Stimulated activated naive CD4-positive, alpha-beta T cell treated with Interleukin-2 at 50 U/mL for 16 hours (primary cell): ENCODE measurements around the gene F12.

Experiments
- DNase-seq: peaks from one replicate; lab custom pipeline; 2025; lab: John Stamatoyannopoulos, UW

The F12 gene

DNA sequence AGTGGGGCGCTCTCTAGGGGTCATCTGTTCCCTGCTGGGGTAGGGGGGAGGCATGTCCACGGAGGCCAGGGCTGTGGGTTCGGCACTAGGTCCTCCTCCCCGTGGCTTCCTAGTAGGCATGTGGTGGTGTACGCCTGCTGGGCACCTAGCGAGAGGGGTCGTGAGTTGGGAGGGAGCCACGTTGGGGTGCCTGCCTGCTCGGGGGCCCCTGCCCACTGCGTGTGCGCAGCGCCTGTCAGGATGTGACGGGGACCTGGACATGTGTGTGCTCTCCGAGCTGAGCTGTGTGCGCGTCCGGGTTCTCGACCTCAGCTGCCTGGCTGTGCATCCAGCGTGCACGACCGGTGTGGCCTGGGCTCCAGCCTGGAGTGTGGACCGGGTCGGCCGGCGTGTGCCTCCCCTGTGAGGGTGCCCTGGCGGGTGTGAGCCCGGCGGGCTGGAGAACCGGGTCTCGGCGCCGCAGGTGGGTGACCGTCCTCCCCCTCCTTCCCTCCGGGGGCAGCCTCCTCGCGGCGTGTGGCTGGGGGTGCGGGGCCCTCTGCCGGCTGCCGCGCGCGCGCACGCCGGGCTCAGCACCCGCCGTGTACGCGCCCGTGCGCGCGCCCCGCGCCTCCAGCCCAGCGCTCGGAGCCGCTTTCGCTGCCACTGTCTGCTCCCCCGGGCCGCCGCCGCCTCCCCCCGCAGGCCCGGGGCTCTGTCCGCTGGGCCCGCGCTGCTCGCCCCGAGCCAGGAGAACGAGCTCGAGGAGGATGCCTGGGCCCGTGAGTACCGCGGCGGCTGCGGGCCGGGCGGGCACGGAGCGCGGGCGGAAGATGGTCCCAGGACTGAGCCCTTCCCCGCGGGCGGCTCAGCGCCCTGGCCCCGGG is 37.1 kb upstream of the F12 start, which contains the start of gene PRR7:
TSS of gene PRR7 (plus strand) at position 615 of the 866 bp plus-strand sequence. CDS start 8,254 bp downstream, outside the sequence.
- DNase-seq = peak; percentile 69

- DNase-seq = no peak
Measured at GRCh38 chr5:177445917-177446199, 36.5 kb upstream of the F12 start.

GRCh38 chr5:177445052-177445916 is 35.9 kb upstream of the F12 start:
- no peak for DNase-seq

DNA sequence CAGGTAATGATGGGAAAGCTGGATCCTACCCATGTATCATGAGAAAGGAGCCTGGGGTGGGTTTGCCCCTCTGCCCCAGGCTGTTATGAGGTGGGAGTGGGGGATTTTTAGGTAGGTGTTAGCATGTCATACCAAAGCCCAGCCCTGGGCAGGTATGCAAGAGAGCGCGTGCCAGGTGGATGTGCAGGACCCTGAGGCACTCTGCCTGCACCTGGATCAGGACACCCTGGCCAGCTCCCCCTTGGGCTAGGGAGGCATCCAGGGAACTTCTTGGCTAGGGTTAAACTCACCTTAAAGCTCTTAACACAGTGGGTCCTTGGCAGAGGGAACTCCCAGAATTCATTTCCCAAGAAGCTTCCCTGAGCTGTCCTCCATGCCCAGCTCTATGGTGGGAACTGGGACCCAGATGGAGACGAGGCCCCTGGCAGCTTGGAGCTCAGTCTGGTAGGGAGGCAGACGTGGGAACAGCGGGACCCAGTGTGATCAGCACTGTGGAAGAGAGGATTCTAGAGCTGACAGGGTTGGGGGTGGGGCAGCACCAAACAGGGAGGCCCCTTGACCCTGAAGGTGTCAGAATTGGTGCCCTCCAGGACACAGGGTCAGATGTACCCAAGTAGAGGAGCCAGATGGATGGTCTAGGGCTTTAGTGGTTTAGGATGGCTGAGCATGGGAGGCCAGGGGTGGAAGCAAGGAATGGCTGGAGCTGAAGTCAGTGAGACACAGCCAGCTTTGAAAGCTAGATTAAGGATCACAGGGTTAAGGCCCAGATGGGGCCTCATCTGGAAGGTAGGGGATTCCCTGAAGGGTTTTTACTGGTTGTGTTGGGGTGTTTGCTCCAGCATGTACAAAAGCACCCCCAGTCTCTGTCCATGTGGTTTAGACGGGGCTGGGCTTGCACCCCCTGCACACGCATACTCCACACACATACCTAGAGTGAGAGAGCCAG is 35.0 kb upstream of the F12 start:
- no peak for DNase-seq

DNA sequence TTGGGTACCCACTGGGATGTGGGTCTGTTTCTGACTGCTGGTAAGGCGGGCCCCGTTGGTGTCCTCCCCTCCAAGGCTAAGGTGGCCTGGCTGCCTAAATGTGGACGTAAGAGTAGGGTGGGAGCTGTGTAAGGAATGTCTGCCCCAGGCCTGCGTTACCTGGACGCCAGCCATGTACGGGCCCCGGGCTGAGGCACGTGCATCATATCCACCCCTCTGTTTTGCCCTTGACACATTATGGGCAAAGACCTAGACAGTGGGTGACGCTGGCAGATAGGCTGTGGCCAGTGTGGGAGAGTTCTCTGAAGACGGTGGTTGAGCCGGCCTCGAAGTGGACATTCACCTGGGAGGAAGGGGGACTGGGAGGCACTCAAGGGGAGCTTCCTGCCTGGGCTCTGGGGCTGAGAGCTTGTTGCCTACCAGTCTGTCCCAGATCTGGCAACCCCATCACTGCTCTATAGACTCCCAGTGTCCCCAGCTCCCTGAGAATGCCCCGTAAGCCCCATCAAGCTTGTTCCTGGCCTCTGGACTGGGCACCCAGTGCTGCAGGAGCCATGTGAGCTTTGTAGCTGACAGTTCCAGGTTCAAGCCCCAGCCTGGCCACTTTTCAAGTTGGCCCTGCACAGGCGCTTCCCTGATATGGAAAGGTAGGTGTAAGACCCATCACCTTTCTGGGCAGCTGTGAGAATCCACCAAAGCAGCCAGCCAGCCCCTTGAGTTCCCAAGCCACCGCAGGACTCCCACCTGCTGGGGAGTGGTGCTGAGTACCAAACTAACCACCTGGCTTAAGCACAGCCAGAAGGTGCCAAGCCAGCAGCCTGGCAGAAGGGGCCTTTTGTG is 34.0 kb upstream of the F12 start:
- DNase-seq = no peak

- DNase-seq = no peak
Measured at GRCh38 chr5:177442066-177442826, 32.9 kb upstream of the F12 start.

- DNase-seq = no peak
Measured at GRCh38 chr5:177440990-177441780, 31.8 kb upstream of the F12 start.

- peak; percentile 66 for DNase-seq
Measured at GRCh38 chr5:177440211-177440989, 31.0 kb upstream of the F12 start.

DNA sequence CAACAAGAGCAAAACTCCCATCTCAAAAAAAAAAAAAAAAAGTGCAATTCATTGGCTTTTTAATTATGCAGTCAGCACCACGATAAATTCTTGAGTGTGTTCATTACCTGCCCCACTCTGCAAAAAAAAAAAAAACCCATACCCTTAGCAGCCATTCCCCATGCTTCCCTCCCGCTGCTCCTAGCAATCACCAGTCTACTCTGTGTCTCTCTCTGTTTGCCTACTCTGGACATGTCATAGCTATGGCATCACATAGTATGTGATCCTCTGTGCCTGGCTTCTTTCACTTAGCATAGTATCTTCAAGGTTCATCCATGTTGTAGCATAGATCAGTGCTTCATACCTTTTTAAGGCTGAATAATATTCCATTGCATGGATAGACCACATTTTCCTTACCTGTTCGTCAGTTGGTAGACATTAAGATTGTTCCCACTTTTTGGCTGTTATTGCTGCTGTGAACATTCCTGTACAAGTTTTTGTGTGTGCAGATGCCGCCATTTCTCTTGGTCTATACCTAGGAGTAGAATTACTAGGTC is 30.2 kb upstream of the F12 start:
- DNase-seq = no peak

- DNase-seq = no peak
Measured at GRCh38 chr5:177438468-177438867, 29.1 kb upstream of the F12 start.

DNA sequence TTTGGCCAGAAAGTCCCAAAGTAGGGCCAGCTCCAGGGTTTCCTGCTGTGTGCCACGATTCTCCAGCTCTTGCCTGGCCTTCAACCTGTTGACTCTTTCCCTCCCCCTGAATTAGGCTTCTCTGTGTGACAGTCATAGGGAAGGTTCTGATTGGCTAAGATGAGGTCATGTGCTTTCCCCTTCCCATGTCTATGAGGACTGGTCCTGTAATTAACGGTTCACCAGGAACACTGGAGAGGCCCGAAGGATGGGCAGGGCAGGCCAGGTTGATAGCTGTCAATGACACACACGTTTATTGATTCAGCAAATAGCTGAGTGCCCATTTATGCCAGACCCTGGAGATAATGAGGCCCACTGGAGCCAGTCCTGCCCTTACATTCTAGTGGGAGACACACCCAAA is 28.3 kb upstream of the F12 start:
- no peak for DNase-seq

GRCh38 chr5:177435847-177436536 is 26.6 kb upstream of the F12 start:
- no peak for DNase-seq

- no peak for DNase-seq
Measured at GRCh38 chr5:177434942-177435738, 25.8 kb upstream of the F12 start.

DNA sequence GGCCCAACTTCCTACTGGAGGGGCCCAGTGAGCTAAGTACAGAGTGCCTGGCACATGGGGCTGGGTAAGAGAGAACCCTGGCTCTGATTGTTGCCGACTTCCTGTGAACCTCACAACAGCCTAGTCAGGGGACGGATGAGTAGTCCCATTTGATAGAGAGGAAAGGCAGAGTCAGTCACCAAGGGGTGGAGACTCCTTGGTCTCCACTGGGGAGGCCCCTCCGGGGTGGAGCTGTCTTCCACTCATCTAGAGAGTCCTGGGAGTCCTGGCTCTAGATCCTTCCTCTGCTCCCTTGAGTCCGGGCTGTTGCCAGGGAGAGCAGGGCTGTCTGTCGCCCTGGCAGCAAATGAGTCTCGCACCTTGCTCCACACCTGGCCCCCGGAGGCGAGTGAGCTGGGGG is 25.1 kb upstream of the F12 start:
- DNase-seq = peak; percentile 54

DNA sequence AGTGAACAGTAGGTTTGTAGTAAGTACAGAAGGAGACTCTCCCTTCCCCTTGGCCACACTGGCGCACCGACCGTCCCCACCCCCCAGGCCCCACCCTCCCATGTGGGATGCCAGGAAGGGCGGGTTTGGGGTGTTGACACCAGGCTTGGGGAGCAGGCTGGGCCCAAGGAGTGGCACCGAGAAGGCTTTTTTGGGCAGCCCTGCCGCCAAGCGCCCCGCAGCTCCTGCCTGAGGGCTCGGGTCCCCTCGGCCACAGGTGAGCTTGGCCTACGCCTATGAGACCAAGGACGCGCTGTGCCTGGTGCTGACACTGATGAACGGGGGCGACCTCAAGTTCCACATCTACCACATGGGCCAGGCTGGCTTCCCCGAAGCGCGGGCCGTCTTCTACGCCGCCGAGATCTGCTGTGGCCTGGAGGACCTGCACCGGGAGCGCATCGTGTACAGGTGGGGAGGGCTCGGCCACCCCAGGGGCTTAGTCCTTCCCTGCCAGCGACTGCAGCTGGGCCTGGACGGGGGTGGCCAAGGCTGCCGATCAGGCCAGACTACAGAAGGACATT is 24.4 kb upstream of the F12 start:
- DNase-seq = no peak

DNA sequence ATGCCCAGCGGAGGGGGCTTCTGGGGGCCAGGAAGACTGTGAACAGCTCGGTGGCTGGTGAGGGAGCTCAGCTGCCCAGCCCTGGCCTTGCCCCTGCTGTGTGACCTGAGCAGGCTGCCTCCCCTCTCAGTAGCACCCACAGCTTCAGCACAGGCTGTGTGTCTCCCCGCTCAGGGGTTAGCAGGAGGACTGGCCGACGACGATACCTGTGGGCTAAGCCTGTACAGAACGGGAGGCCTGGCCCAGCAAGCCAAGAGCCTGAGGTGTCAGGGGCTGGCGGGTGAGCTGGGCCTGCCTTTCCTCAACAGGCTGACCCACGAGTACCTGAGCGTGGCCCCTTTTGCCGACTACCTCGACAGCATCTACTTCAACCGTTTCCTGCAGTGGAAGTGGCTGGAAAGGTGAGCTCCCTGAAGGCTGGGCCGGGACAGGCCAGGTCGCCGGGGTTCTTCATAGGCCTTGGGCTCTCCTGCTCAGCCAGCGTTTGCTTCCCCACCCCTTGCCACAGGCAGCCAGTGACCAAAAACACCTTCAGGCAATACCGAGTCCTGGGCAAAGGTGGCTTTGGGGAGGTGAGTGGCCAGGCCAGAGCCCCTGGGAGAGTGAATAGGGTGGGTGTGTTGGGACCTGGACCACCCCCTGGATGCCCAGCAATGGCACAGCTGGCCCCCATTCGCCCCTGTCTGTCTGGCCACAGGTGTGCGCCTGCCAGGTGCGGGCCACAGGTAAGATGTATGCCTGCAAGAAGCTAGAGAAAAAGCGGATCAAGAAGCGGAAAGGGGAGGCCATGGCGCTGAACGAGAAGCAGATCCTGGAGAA is 23.7 kb upstream of the F12 start:
- no peak for DNase-seq
